ENCODE data around the gene DDX24. TPM values are rescaled to one million over a fixed set of nuclear protein-coding genes. Genes with fewer than 3 reads are reported as not detected.

The DDX24 gene
- total RNA-seq, 1 experiment from 2014 or later: 203 TPM

DNA sequence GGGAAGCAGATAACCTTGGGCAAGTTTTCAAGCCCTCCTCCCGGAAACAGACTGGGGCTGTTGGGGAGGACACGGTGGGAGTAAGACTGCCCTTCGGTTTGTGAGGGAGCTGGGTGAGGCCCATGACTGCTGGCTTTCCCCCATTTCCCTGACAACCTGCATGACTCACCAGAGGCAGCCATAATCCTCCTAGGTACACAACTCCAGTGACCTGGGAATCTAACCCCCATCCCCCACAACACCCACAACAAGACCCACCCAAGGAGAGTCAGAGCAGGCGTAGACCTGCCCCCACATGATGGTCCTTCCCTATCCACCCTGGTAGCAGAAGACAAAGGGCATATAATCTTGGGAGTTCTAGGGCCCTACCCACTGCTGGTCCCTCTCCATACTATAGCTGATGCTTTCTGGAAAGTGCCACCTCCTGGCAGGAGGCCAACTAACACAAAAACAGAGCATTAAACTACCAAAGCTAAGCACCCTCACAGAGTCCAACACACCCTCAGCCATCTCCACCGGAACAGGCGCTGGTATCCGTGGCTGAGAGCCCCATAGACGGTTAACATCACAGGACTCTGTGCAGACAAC lies 14.8 kb downstream of the DDX24 start:
- Histone ChIP-seq H3K27ac (ENCODE audit: low read depth, low read length, poor library complexity, severe bottlenecking) (no peak overlapping the region), H3K27me3 (replicated peaks; ENCODE audit: insufficient read depth, low read depth, low read length, poor library complexity) (no peaks in the 10 kb centered on the region), H3K4me1 (ENCODE audit: insufficient read depth, low read length, poor library complexity, severe bottlenecking) (no peaks in the 10 kb centered on the region), H3K4me3 (ENCODE audit: low read depth, low read length, poor library complexity, severe bottlenecking) (no peak overlapping the region), H3K9me3 (ENCODE audit: low read depth, low read length, poor library complexity, severe bottlenecking) (no peaks in the 10 kb centered on the region), H3K36me3 (ENCODE audit: insufficient read depth, low read length, poor library complexity, severe bottlenecking) (peaks cover 10% of the 10 kb centered on the region)
- TF ChIP-seq, protein P1, sequence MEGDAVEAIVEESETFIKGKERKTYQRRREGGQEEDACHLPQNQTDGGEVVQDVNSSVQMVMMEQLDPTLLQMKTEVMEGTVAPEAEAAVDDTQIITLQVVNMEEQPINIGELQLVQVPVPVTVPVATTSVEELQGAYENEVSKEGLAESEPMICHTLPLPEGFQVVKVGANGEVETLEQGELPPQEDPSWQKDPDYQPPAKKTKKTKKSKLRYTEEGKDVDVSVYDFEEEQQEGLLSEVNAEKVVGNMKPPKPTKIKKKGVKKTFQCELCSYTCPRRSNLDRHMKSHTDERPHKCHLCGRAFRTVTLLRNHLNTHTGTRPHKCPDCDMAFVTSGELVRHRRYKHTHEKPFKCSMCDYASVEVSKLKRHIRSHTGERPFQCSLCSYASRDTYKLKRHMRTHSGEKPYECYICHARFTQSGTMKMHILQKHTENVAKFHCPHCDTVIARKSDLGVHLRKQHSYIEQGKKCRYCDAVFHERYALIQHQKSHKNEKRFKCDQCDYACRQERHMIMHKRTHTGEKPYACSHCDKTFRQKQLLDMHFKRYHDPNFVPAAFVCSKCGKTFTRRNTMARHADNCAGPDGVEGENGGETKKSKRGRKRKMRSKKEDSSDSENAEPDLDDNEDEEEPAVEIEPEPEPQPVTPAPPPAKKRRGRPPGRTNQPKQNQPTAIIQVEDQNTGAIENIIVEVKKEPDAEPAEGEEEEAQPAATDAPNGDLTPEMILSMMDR (conservative IDR thresholded peaks at IDR 0.05; ENCODE audit: low read depth, low read length): no peak
- no peak for TF ChIP-seq EZH2 (IDR thresholded peaks at IDR 0.05; ENCODE audit: borderline replicate concordance, low read depth, low read length, poor library complexity, severe bottlenecking)
- ChIA-PET CTCF (no interaction called here), POLR2A (ENCODE audit: low non-redundant PET) (no interaction called here)
- no TSS peak for BruUV-seq (replicated peaks)
- intact Hi-C loops (cut with micrococcal nuclease; ENCODE audit: unreplicated experiment): no loop called here
- no peak for DNase-seq (ENCODE audit: low spot score)

GRCh38 chr14:94062344-94062940 lies 18.6 kb downstream of the DDX24 start:
- Histone ChIP-seq H3K36me3 (ENCODE audit: insufficient read depth, low read length, poor library complexity, severe bottlenecking) (peaks cover 42% of the 10 kb centered on the region), H3K4me1 (ENCODE audit: insufficient read depth, low read length, poor library complexity, severe bottlenecking) (no peaks in the 10 kb centered on the region), H3K4me3 (ENCODE audit: low read depth, low read length, poor library complexity, severe bottlenecking) (no peak overlapping the region), H3K27ac (ENCODE audit: low read depth, low read length, poor library complexity, severe bottlenecking) (no peak overlapping the region), H3K9me3 (ENCODE audit: low read depth, low read length, poor library complexity, severe bottlenecking) (no peaks in the 10 kb centered on the region), H3K27me3 (replicated peaks; ENCODE audit: insufficient read depth, low read depth, low read length, poor library complexity) (no peaks in the 10 kb centered on the region)
- POLR2A ChIA-PET (ENCODE audit: low non-redundant PET): no interaction called here
- no peak for TF ChIP-seq EZH2 (IDR thresholded peaks at IDR 0.05; ENCODE audit: borderline replicate concordance, low read depth, low read length, poor library complexity, severe bottlenecking)
- TF ChIP-seq, protein P1 (conservative IDR thresholded peaks at IDR 0.05; ENCODE audit: low read depth, low read length): no peak
- no peak for DNase-seq (ENCODE audit: low spot score)
- intact Hi-C loops (cut with micrococcal nuclease; ENCODE audit: unreplicated experiment): no loop called here
- CTCF ChIA-PET: no interaction called here
- BruUV-seq (replicated peaks): no TSS peak

DNA sequence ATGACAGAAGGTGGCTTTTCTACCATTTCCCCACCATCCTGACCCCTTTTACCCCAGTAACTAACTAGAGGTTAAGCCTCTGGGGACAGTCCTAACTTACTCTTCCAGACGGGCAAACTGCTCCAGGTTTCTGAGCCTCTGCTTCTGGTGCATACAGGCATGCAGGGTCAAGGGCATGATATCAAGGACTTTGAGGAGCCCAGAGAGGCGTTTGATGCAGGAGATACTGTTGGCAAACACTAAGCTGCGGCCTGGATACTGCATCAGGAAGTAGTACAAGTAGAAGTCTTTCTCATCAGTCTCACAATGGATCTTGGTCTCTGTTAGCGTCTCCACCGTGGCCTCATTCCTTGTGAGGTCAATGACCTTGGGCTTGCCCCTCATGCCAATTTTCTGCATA lies 21.0 kb downstream of the DDX24 start:
- DNase-seq (ENCODE audit: low spot score): no peak
- ChIA-PET CTCF (no interaction called here), POLR2A (ENCODE audit: low non-redundant PET) (no interaction called here)
- intact Hi-C loops (cut with micrococcal nuclease; ENCODE audit: unreplicated experiment): no loop called here
- H3K27ac ChIP-seq (ENCODE audit: low read depth, low read length, poor library complexity, severe bottlenecking): no peak overlapping the region
- peaks cover 63% of the 10 kb centered on the region for H3K36me3 ChIP-seq (ENCODE audit: insufficient read depth, low read length, poor library complexity, severe bottlenecking)
- TF ChIP-seq EZH2 (IDR thresholded peaks at IDR 0.05; ENCODE audit: borderline replicate concordance, low read depth, low read length, poor library complexity, severe bottlenecking): no peak
- TF ChIP-seq, protein P1 (conservative IDR thresholded peaks at IDR 0.05; ENCODE audit: low read depth, low read length): no peak
- H3K27me3 ChIP-seq (replicated peaks; ENCODE audit: insufficient read depth, low read depth, low read length, poor library complexity): no peaks in the 10 kb centered on the region
- H3K4me3 ChIP-seq (ENCODE audit: low read depth, low read length, poor library complexity, severe bottlenecking): no peak overlapping the region
- BruUV-seq (replicated peaks): no TSS peak
- H3K4me1 ChIP-seq (ENCODE audit: insufficient read depth, low read length, poor library complexity, severe bottlenecking): no peaks in the 10 kb centered on the region
- no peaks in the 10 kb centered on the region for H3K9me3 ChIP-seq (ENCODE audit: low read depth, low read length, poor library complexity, severe bottlenecking)

Data from A673 (cell line).